Skeletal muscle tissue (tissue), 4 donors: ENCODE results near the gene TAOK3. TPM values are rescaled to one million over a fixed set of nuclear protein-coding genes. Genes with fewer than 3 reads are reported as not detected.

Experiments
- H3K27ac ChIP-seq: one replicate; pipeline ENCODE4 v1.7.0; 2013; ENCODE audit warnings: mild to moderate bottlenecking, low read depth, low read length, inconsistent platforms
- H3K27me3 ChIP-seq, 3 donors: one replicate each; pipeline ENCODE4 v1.7.0; 2013; ENCODE audit warnings: low read length in 3 of 3; ENCODE audit not compliant: control insufficient read depth in 3 of 3, insufficient read depth in 3 of 3
- H3K36me3 ChIP-seq, 3 donors: one replicate each; pipeline ENCODE4 v1.7.0; 2013; ENCODE audit warnings: low read length in 3 of 3; ENCODE audit not compliant: control insufficient read depth in 3 of 3, insufficient read depth in 3 of 3
- H3K4me1 ChIP-seq, 3 donors: one replicate each; pipeline ENCODE4 v1.7.0; 2013; ENCODE audit warnings: low read length in 3 of 3, mild to moderate bottlenecking in 3 of 3; ENCODE audit not compliant: control insufficient read depth in 3 of 3, insufficient read depth in 3 of 3
- H3K4me3 ChIP-seq, 3 donors: one replicate each; pipeline ENCODE4 v1.7.0; 2013; ENCODE audit warnings: low read length in 3 of 3
- H3K9ac ChIP-seq, 3 donors: one replicate each; pipeline ENCODE4 v1.7.0; 2013; ENCODE audit warnings: low read length in 3 of 3, mild to moderate bottlenecking in 3 of 3, moderate library complexity in 2 of 3, low read depth in 1 of 3
- H3K9me3 ChIP-seq, 3 donors: one replicate each; pipeline ENCODE4 v1.7.0; 2013; ENCODE audit warnings: low read length in 3 of 3; ENCODE audit not compliant: control insufficient read depth in 3 of 3
- total RNA-seq: library from RNA; depleted of rRNA; stranded (reverse); fragments of >200 nt; gene quantifications from one replicate; pipeline ENCODE4 v1.2.3, GENCODE V29; 2014
- donor health status: Osteomylitis.

Gene TAOK3
- total RNA-seq, 1 donor from 2014 or later: 9.4 TPM

GRCh38 chr12:118345355-118345754 lies 27.4 kb downstream of the TAOK3 start:
- Histone ChIP-seq H3K27me3 (no peaks in the 10 kb centered on the region), H3K36me3 (no peaks in the 10 kb centered on the region), H3K9ac (no peak overlapping the region), H3K9me3 (no peaks in the 10 kb centered on the region), H3K4me3 (no peak overlapping the region), H3K27ac (no peak overlapping the region), H3K4me1 (no peaks in the 10 kb centered on the region)

- no peaks in the 10 kb centered on the region for H3K36me3 ChIP-seq
- H3K4me3 ChIP-seq: no peak overlapping the region
- H3K9me3 ChIP-seq: no peaks in the 10 kb centered on the region
- no peak overlapping the region for H3K9ac ChIP-seq
- no peaks in the 10 kb centered on the region for H3K4me1 ChIP-seq
- H3K27ac ChIP-seq: no peak overlapping the region
- no peaks in the 10 kb centered on the region for H3K27me3 ChIP-seq
Measured at GRCh38 chr12:118344829-118345228, 27.9 kb downstream of the TAOK3 start.

GRCh38 chr12:118342090-118342489 lies 30.6 kb downstream of the TAOK3 start:
- Histone ChIP-seq H3K4me3 (no peak overlapping the region), H3K36me3 (no peaks in the 10 kb centered on the region), H3K9ac (no peak overlapping the region), H3K27ac (no peak overlapping the region), H3K4me1 (no peaks in the 10 kb centered on the region), H3K9me3 (no peaks in the 10 kb centered on the region), H3K27me3 (no peaks in the 10 kb centered on the region)

GRCh38 chr12:118337194-118337838 lies 35.4 kb downstream of the TAOK3 start:
- Histone ChIP-seq H3K27ac (no peak overlapping the region), H3K9me3 (no peaks in the 10 kb centered on the region), H3K4me1 (no peaks in the 10 kb centered on the region), H3K4me3 (no peak overlapping the region), H3K27me3 (no peaks in the 10 kb centered on the region), H3K9ac (no peak overlapping the region), H3K36me3 (no peaks in the 10 kb centered on the region)

- Histone ChIP-seq H3K9ac (no peak overlapping the region), H3K4me3 (no peak overlapping the region), H3K4me1 (no peaks in the 10 kb centered on the region), H3K27ac (no peak overlapping the region), H3K9me3 (no peaks in the 10 kb centered on the region), H3K27me3 (no peaks in the 10 kb centered on the region), H3K36me3 (no peaks in the 10 kb centered on the region)
Measured at GRCh38 chr12:118336123-118336522, 36.6 kb downstream of the TAOK3 start.

- no peaks in the 10 kb centered on the region for H3K36me3 ChIP-seq
- H3K9me3 ChIP-seq: no peaks in the 10 kb centered on the region
- H3K4me3 ChIP-seq: no peak overlapping the region
- no peaks in the 10 kb centered on the region for H3K4me1 ChIP-seq
- no peak overlapping the region for H3K27ac ChIP-seq
- no peak overlapping the region for H3K9ac ChIP-seq
- H3K27me3 ChIP-seq: no peaks in the 10 kb centered on the region
Measured at GRCh38 chr12:118334939-118335567, 37.7 kb downstream of the TAOK3 start.

- no peak overlapping the region for H3K4me3 ChIP-seq
- H3K27ac ChIP-seq: no peak overlapping the region
- no peak overlapping the region for H3K9ac ChIP-seq
- H3K27me3 ChIP-seq: no peaks in the 10 kb centered on the region
- H3K9me3 ChIP-seq: no peaks in the 10 kb centered on the region
- no peaks in the 10 kb centered on the region for H3K36me3 ChIP-seq
- H3K4me1 ChIP-seq: no peaks in the 10 kb centered on the region
Measured at GRCh38 chr12:118334241-118334640, 38.5 kb downstream of the TAOK3 start.

- H3K4me3 ChIP-seq: no peak overlapping the region
- no peak overlapping the region for H3K9ac ChIP-seq
- H3K9me3 ChIP-seq: no peaks in the 10 kb centered on the region
- H3K27ac ChIP-seq: no peak overlapping the region
- H3K27me3 ChIP-seq: no peaks in the 10 kb centered on the region
- H3K4me1 ChIP-seq: peaks cover 0 to 3% (median 2%) of the 10 kb centered on the region in 3 donors
- no peaks in the 10 kb centered on the region for H3K36me3 ChIP-seq
Measured at GRCh38 chr12:118332511-118332910, 40.2 kb downstream of the TAOK3 start.

GRCh38 chr12:118330421-118331018 lies 42.2 kb downstream of the TAOK3 start:
- Histone ChIP-seq H3K4me1 (peaks cover 0 to 5% (median 3%) of the 10 kb centered on the region in 3 donors), H3K4me3 (no peak overlapping the region), H3K9me3 (no peaks in the 10 kb centered on the region), H3K27ac (no peak overlapping the region), H3K36me3 (no peaks in the 10 kb centered on the region), H3K9ac (no peak overlapping the region), H3K27me3 (no peaks in the 10 kb centered on the region)
